A673 (cell line): ENCODE measurements around the gene F8. TPM values are rescaled to one million over a fixed set of nuclear protein-coding genes. Genes with fewer than 3 reads are reported as not detected.

Source experiments
- BruUV-seq: library from RNA; stranded (reverse); fragments of 400-500 nt; replicated peaks from 2 replicates; lab custom pipeline; 2021; lab: Mats Ljungman, UMichigan
- CTCF ChIA-PET: fragments of 300-600 bp; sonication (Branson Sonifier 250); formaldehyde crosslinking; loops from one replicate; lab custom pipeline; 2022; ENCODE audit warnings: antibody characterized with exemption; lab: Charles Lee
- POLR2A ChIA-PET: fragments of 300-600 bp; sonication (Branson Sonifier 250); formaldehyde crosslinking; loops from one replicate; lab custom pipeline; 2022; ENCODE audit warnings: antibody characterized with exemption; ENCODE audit not compliant: low non-redundant PET; lab: Charles Lee
- DNase-seq: peaks from one replicate; pipeline ENCODE4 v3.0.0-alpha.2; 2015; ENCODE audit warnings: low spot score
- H3K27ac ChIP-seq: fragments of 200-600 bp; sonication (generic); 2 replicates; pipeline ENCODE4 v1.5.1; 2016; ENCODE audit warnings: mixed run types, low read depth, mild to moderate bottlenecking, mixed read lengths, antibody characterized with exemption, low read length; ENCODE audit not compliant: poor library complexity, severe bottlenecking
- H3K27me3 ChIP-seq: fragments of 200-600 bp; sonication (generic); replicated peaks from 2 replicates; pipeline ENCODE4 v1.6.1; 2017; ENCODE audit warnings: mixed run types, low read depth, mild to moderate bottlenecking, mixed read lengths, antibody characterized with exemption, low read length; ENCODE audit not compliant: insufficient read depth, poor library complexity
- H3K36me3 ChIP-seq: fragments of 200-600 bp; sonication (generic); 2 replicates; pipeline ENCODE4 v1.6.1; 2016; ENCODE audit warnings: mixed run types, mild to moderate bottlenecking, mixed read lengths, antibody characterized with exemption, low read length; ENCODE audit not compliant: insufficient read depth, poor library complexity, severe bottlenecking
- H3K4me1 ChIP-seq: fragments of 200-600 bp; sonication (generic); 2 replicates; pipeline ENCODE4 v1.6.1; 2017; ENCODE audit warnings: mixed run types, mild to moderate bottlenecking, mixed read lengths, antibody characterized with exemption, low read length; ENCODE audit not compliant: insufficient read depth, poor library complexity, severe bottlenecking
- H3K4me3 ChIP-seq: fragments of 200-600 bp; sonication (generic); 2 replicates; pipeline ENCODE4 v1.5.1; 2016; ENCODE audit warnings: low read depth, mixed run types, mild to moderate bottlenecking, mixed read lengths, low read length; ENCODE audit not compliant: poor library complexity, severe bottlenecking
- H3K9me3 ChIP-seq: fragments of 200-600 bp; sonication (generic); 2 replicates; pipeline ENCODE4 v1.6.1; 2016; ENCODE audit warnings: mixed run types, low read depth, mild to moderate bottlenecking, mixed read lengths, antibody characterized with exemption, low read length; ENCODE audit not compliant: poor library complexity, severe bottlenecking
- EZH2 ChIP-seq: fragments of 200-600 bp; sonication (generic); IDR thresholded peaks from 2 replicates; pipeline ENCODE4 v1.6.1; 2017; ENCODE audit warnings: borderline replicate concordance, low read depth, mild to moderate bottlenecking, mixed read lengths, antibody characterized with exemption, low read length; ENCODE audit not compliant: poor library complexity, severe bottlenecking
- intact Hi-C: fragments of 100-400 bp; cut with micrococcal nuclease; formaldehyde crosslinking; loops from one replicate; pipeline ENCODE4 v1.10.0; 2022; ENCODE audit not compliant: unreplicated experiment
- total RNA-seq: library from RNA; stranded (reverse); gene quantifications from 2 replicates; pipeline ENCODE4 v1.2.3, GENCODE V29; 2021
- TF ChIP-seq, protein P1 (sequence below): fragments of 300-800, 200-600 bp; sonication (generic); conservative IDR thresholded peaks from 2 replicates; pipeline ENCODE4 v1.5.1; 2017; ENCODE audit warnings: low read depth, mild to moderate bottlenecking, antibody characterized with exemption, low read length, moderate library complexity, mixed read lengths

The F8 gene
- total RNA-seq, 1 experiment from 2014 or later: 1.1 TPM

DNA sequence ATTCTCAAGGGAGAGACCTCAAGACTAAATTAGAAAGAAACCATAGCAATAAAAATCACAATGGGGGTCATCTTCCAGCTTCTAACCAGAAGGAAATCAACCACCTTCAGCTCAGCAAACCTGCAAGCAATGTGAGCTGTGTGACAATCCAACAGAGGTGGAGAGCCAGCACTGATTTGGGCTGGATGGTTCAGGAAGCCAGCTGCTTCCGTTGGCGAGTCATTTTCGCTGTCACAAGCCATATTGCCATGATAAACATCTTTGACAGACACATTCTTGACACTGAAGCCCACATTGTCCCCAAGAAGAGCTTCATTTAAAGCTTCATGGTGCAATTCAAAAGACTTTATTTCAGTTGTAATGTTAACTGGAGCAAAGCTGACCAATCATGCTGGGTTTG is 113.7 kb downstream of the F8 start:
- Histone ChIP-seq H3K4me3 (no peak overlapping the region), H3K27me3 (no peaks in the 10 kb centered on the region), H3K4me1 (no peaks in the 10 kb centered on the region), H3K36me3 (no peaks in the 10 kb centered on the region), H3K27ac (no peak overlapping the region), H3K9me3 (no peaks in the 10 kb centered on the region)
- BruUV-seq: no TSS peak
- no peak for DNase-seq
- CTCF ChIA-PET: no interaction called here
- intact Hi-C loops: no loop called here
- TF ChIP-seq, protein P1, sequence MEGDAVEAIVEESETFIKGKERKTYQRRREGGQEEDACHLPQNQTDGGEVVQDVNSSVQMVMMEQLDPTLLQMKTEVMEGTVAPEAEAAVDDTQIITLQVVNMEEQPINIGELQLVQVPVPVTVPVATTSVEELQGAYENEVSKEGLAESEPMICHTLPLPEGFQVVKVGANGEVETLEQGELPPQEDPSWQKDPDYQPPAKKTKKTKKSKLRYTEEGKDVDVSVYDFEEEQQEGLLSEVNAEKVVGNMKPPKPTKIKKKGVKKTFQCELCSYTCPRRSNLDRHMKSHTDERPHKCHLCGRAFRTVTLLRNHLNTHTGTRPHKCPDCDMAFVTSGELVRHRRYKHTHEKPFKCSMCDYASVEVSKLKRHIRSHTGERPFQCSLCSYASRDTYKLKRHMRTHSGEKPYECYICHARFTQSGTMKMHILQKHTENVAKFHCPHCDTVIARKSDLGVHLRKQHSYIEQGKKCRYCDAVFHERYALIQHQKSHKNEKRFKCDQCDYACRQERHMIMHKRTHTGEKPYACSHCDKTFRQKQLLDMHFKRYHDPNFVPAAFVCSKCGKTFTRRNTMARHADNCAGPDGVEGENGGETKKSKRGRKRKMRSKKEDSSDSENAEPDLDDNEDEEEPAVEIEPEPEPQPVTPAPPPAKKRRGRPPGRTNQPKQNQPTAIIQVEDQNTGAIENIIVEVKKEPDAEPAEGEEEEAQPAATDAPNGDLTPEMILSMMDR: no peak
- no peak for TF ChIP-seq EZH2
- POLR2A ChIA-PET: no interaction called here

DNA sequence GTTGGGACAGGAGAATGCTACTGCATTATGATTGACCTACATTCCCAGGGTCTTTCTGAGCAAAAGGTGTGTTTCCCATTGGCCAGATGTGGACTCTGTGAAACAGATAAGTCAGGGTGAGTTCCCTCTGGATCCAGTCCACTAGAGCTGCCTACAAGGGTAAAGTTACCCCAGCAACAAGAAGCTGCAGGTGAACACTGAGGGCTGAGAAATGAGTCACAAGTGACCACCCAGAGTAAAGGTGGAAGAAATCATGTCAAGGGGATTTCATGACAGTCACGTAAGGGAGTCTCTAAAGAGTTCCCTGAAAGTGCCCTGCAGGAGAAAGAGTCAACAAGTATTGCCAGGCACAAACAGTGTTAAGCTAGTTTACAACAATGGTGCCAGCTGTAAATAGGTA is 120.1 kb downstream of the F8 start:
- Histone ChIP-seq H3K27me3 (no peaks in the 10 kb centered on the region), H3K36me3 (no peaks in the 10 kb centered on the region), H3K9me3 (no peaks in the 10 kb centered on the region), H3K4me1 (no peaks in the 10 kb centered on the region), H3K4me3 (no peak overlapping the region), H3K27ac (no peak overlapping the region)
- no TSS peak for BruUV-seq
- no peak for DNase-seq
- ChIA-PET POLR2A (no interaction called here), CTCF (no interaction called here)
- intact Hi-C loops: no loop called here
- TF ChIP-seq, protein P1: no peak
- TF ChIP-seq EZH2: no peak

DNA sequence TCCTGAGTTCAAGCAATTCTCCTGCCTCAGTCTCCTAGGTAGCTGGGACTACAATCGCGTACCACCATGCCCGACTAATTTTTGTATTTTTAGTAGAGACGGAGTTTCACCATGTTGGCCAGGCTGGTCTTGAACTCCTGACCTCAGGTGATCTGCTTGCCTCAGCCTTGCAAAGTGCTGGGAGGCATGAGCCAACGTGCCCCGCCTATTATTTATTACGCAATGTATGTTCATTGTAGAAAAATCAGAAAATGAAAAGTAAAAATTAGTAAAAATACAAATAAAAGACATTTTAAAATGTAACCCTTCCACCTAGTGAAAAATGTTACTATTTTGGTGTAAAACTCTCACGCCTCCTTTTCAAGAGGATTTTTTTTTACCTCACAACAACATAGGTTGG is 122.2 kb downstream of the F8 start:
- DNase-seq: no peak
- intact Hi-C loops: no loop called here
- H3K27me3 ChIP-seq: no peaks in the 10 kb centered on the region
- no peaks in the 10 kb centered on the region for H3K9me3 ChIP-seq
- POLR2A ChIA-PET: no interaction called here
- BruUV-seq: no TSS peak
- no peak for TF ChIP-seq EZH2
- TF ChIP-seq, protein P1: no peak
- no peak overlapping the region for H3K27ac ChIP-seq
- H3K36me3 ChIP-seq: no peaks in the 10 kb centered on the region
- no peak overlapping the region for H3K4me3 ChIP-seq
- CTCF ChIA-PET: no interaction called here
- H3K4me1 ChIP-seq: no peaks in the 10 kb centered on the region
